ENCODE measurements around the gene PCSK5. TPM values are rescaled to one million over a fixed set of nuclear protein-coding genes. Genes with fewer than 3 reads are reported as not detected.

The PCSK5 gene
- total and polyA plus RNA-seq, 8 donors = 0.37 to 86.3 (median 4.9) TPM

GRCh38 chr9:76401176-76401575 is 510.7 kb downstream of the PCSK5 start:
- Histone ChIP-seq H3K4me3 (no peak overlapping the region), H3K4me1 (peaks cover 0 to 13% (median 5%) of the 10 kb centered on the region in 4 donors), H3K9me3 (no peaks in the 10 kb centered on the region), H3K27me3 (no peaks in the 10 kb centered on the region), H3K36me3 (no peaks in the 10 kb centered on the region), H3K27ac (no peak overlapping the region)
- TF ChIP-seq EP300 (IDR thresholded peaks at IDR 0.05) (no peak), CTCF (IDR thresholded peaks at IDR 0.05) (no peak), POLR2A (IDR thresholded peaks at IDR 0.05) (no peak)
- intact Hi-C loops (cut with DNase I; ENCODE audit: low total_unique reads) = no loop called here
- 89 to 96% (median 91%) methylated on average over 2 of the region's 2 CpGs for WGBS, 5 donors
- no peak for DNase-seq

- intact Hi-C loops (cut with DNase I; ENCODE audit: low total_unique reads) = no loop called here
- H3K27ac ChIP-seq = no peak overlapping the region
Measured at GRCh38 chr9:76401580-76402354, 511.3 kb downstream of the PCSK5 start.

GRCh38 chr9:76403352-76403751 is 512.9 kb downstream of the PCSK5 start:
- Histone ChIP-seq H3K27ac (peak overlapping the region; percentile 8 to 70 (median 21)), H3K36me3 (no peaks in the 10 kb centered on the region), H3K9me3 (no peaks in the 10 kb centered on the region), H3K4me3 (no peak overlapping the region), H3K27me3 (no peaks in the 10 kb centered on the region), H3K4me1 (peaks cover 0 to 13% (median 5%) of the 10 kb centered on the region in 4 donors)
- intact Hi-C loops (cut with DNase I; ENCODE audit: low total_unique reads) = no loop called here
- TF ChIP-seq POLR2AphosphoS5 (IDR thresholded peaks at IDR 0.05) (peak in 2 of 3 donors; percentile 37 to 71), POLR2A (IDR thresholded peaks at IDR 0.05) (no peak), EP300 (IDR thresholded peaks at IDR 0.05) (no peak), CTCF (IDR thresholded peaks at IDR 0.05) (peak in 5 of 7 experiments; percentile 54 to 91 (median 60))
- WGBS, 5 donors = 0 to 3% (median 1%) methylated on average over 2 of the region's 2 CpGs
- peak in 1 of 2 donors; percentile 77 for DNase-seq

More at GRCh38 chr9:76401580-76402354, 511.3 kb downstream of the PCSK5 start:
- WGBS, 5 donors = 67 to 69% (median 67%) methylated on average over 3 of the region's 3 CpGs
- Histone ChIP-seq H3K9me3 (no peaks in the 10 kb centered on the region), H3K27me3 (no peaks in the 10 kb centered on the region), H3K36me3 (no peaks in the 10 kb centered on the region), H3K4me1 (peaks cover 0 to 13% (median 5%) of the 10 kb centered on the region in 4 donors), H3K4me3 (no peak overlapping the region)
- DNase-seq = no peak
- no peak for TF ChIP-seq CTCF (IDR thresholded peaks at IDR 0.05)
- no peak for TF ChIP-seq POLR2A (IDR thresholded peaks at IDR 0.05)
- TF ChIP-seq POLR2AphosphoS5 (IDR thresholded peaks at IDR 0.05) = no peak
- TF ChIP-seq EP300 (IDR thresholded peaks at IDR 0.05) = no peak

GRCh38 chr9:76404401-76404800 is 513.9 kb downstream of the PCSK5 start:
- H3K4me3 ChIP-seq = no peak overlapping the region
- WGBS, 5 donors = 37 to 58% (median 51%) methylated on average over 1 of the region's 1 CpG
- no peaks in the 10 kb centered on the region for H3K36me3 ChIP-seq
- intact Hi-C loops (cut with DNase I; ENCODE audit: low total_unique reads) = no loop called here
- no peak for DNase-seq
- H3K27me3 ChIP-seq = no peaks in the 10 kb centered on the region
- no peak overlapping the region for H3K27ac ChIP-seq
- TF ChIP-seq CTCF (IDR thresholded peaks at IDR 0.05) (no peak), POLR2A (IDR thresholded peaks at IDR 0.05) (no peak), POLR2AphosphoS5 (IDR thresholded peaks at IDR 0.05) (no peak), EP300 (IDR thresholded peaks at IDR 0.05) (no peak)
- no peaks in the 10 kb centered on the region for H3K9me3 ChIP-seq
- peaks cover 0 to 13% (median 5%) of the 10 kb centered on the region in 4 donors for H3K4me1 ChIP-seq

All from stomach (tissue), 9 donors.